HG03196 (cell line): ENCODE results near the gene MDGA2.
"Not testable (repeated sequence)": the region's sequence is repeated elsewhere in the genome, so short reads cannot be mapped to it uniquely, and the experiment has no call there.

Source experiments
- ATAC-seq: cut with Tn5 transposase; IDR thresholded peaks from one replicate; pipeline ENCODE4 v1.9.1; 2021; ENCODE audit not compliant: unreplicated experiment

Gene MDGA2

GRCh38 chr14:46988312-46988711, 687.1 kb downstream of the MDGA2 start:
- ATAC-seq = no peak

GRCh38 chr14:46985529-46986380, 689.6 kb downstream of the MDGA2 start:
- ATAC-seq = no peak

GRCh38 chr14:46973295-46973694, 702.1 kb downstream of the MDGA2 start:
- ATAC-seq = no peak

- no peak for ATAC-seq
Observed at GRCh38 chr14:46964378-46964777, 711.0 kb downstream of the MDGA2 start.

- no peak for ATAC-seq
Observed at GRCh38 chr14:46951103-46951502, 724.3 kb downstream of the MDGA2 start.

- no peak for ATAC-seq
Observed at GRCh38 chr14:46940611-46941010, 734.8 kb downstream of the MDGA2 start.

GRCh38 chr14:46920542-46920941, 754.9 kb downstream of the MDGA2 start:
- ATAC-seq = no peak

GRCh38 chr14:46915539-46915938, 759.9 kb downstream of the MDGA2 start:
- not testable (repeated sequence) for ATAC-seq

GRCh38 chr14:46902837-46903236, 772.6 kb downstream of the MDGA2 start:
- no peak for ATAC-seq

GRCh38 chr14:46894476-46894875, 780.9 kb downstream of the MDGA2 start:
- no peak for ATAC-seq

GRCh38 chr14:46887144-46887543, 788.3 kb downstream of the MDGA2 start:
- ATAC-seq = no peak

- no peak for ATAC-seq
Observed at GRCh38 chr14:46885566-46885965, 789.8 kb downstream of the MDGA2 start.

- ATAC-seq = no peak
Observed at GRCh38 chr14:46861753-46862152, 813.7 kb downstream of the MDGA2 start.

GRCh38 chr14:46840944-46841720, 834.3 kb downstream of the MDGA2 start:
- no peak for ATAC-seq

GRCh38 chr14:46820291-46820690, 855.1 kb downstream of the MDGA2 start:
- no peak for ATAC-seq

GRCh38 chr14:46819117-46819516, 856.3 kb downstream of the MDGA2 start:
- ATAC-seq = no peak

- ATAC-seq = no peak
Observed at GRCh38 chr14:46818147-46818546, 857.3 kb downstream of the MDGA2 start.

GRCh38 chr14:46793144-46793543, 882.3 kb downstream of the MDGA2 start:
- no peak for ATAC-seq
